Activated T-helper 2 cell treated with anti-CD3 and anti-CD28 coated beads, Interferon-gamma antibody, Interleukin-2, Interleukin-4, amounts not matched to agents 10 μg/mL and 5 μg/mL and 100 μg/mL, durations not matched to agents 14 hours and 24 hours and 36 hours (primary cell): ENCODE results near the gene BBS9. TPM values are rescaled to one million over a fixed set of nuclear protein-coding genes. Genes with fewer than 3 reads are reported as not detected.

Source experiments
- total RNA-seq: library from RNA; stranded (reverse); gene quantifications from 2 replicates; pipeline ENCODE4 v1.2.3, GENCODE V29; 2022

BBS9 gene
- total RNA-seq, 1 donor from 2014 or later = 6.8 TPM

Other genes with a start within 250 kb of the BBS9 start
- 25.7 and 27.8 TPM in 2 replicates for gene KBTBD2, start 237.8 kb upstream of the BBS9 start, total RNA-seq
- gene FKBP9, start 172.1 kb upstream of the BBS9 start, total RNA-seq = 3.0 and 3.5 TPM in 2 replicates
- gene NT5C3A, start 66.8 kb upstream of the BBS9 start, total RNA-seq = 30.0 and 33.3 TPM in 2 replicates
- 15.4 and 18.6 TPM in 2 replicates for gene RP9, start 20.2 kb upstream of the BBS9 start, total RNA-seq